Measurements from ENCODE around the gene MAST3.

Gene MAST3

DNA sequence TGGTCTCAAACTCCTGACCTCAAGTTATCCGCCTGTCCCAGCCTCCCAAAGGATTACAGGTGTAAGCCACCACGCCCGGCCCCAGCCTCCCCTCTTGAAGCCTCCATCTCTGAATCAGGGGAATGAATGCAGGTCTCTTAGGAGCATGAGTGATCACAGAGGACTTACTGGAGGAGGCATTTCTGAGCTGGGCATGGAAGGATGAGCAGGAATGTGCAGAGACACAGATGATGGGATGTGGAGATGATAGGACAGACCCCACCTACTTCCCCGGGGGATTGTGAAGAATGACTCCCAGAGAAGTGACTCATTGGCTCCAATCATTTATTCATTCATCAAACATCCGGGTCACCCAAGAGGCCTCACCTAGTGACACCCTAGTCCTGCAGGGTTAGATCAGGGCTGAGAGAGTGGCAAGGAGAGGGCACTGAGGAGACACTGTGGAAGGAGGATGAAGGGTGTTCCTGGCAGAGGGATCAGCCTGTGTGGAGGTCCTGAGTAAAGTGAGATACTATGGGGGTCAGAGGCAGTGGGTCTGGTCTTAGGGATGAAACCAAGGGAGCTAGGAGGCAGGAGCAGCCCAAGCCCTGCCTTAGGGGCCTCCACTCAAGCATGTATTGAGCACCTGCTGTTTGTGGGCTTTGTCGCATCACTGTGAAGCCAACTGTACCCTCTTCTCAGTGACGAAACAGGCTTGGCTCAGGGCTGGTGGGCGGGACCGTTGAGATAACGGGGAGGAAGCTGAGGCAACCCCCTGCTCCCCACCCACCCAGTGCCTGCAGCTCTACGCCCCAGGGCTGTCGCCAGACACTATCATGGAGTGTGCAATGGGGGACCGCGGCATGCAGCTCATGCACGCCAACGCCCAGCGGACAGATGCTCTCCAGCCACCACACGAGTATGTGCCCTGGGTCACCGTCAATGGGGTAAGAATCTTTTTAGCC is 79.1 kb downstream of the MAST3 start:
- DNase-seq (ENCODE audit: low read depth in 2 of 2, low spot score in 1 of 2) = no peak

DNA sequence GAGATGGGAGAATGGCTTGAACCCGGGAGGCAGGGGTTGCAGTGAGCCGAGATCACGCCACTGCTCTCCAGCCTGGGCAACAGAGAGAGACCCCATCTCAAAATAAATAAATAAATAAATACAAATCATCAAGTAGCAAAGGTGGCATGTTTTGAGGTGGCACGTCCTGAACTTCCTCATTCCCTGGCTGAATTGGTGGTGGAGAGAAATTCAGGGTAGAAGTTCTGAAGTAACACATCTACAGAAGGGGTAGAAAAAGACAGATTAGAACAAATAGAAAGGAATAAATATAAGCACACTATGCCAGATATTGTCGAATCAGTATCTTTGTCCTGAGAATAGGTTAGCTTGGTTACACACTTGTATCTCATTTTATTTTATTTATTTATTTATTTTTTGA is 82.4 kb downstream of the MAST3 start:
- no peak for DNase-seq (ENCODE audit: low read depth in 2 of 2, low spot score in 1 of 2)

DNA sequence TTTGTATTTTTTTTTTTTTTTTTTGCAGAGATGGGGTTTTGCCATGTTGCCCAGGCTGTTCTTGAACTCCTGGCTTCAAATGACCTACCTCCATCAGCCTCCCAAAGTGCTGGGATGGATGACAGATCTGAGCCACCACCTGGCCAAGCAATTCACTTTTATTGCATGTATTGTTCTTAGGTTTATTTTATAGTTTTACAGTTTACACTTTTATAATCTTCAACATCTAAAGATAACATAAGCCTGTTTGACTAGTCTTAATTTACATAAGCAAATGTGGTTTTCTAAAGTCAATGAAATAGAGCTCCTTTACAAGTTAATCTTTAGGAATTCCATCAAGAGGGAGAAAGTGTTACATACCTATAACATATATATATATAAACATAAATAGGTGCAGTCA is 86.0 kb downstream of the MAST3 start:
- no peak for DNase-seq (ENCODE audit: low read depth in 2 of 2, low spot score in 1 of 2)

DNA sequence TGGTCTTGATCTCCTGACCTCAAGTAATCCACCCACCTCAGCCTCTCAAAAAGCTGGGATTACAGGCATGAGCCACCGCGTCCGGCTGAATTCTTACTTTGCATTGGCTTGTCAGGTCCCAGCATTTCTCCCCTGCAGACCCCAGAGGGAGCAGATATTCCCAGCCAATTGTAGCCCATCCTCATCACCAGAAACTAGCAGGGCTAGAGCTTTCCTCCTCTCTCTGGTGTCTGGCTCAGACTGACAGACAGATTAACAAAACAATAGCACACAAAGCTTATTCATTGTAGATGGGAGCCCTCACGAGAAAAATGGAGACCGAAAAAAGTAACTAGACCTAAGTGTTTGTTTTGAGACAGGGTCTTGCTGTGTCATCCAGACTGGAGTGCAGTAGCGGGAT is 88.0 kb downstream of the MAST3 start:
- no peak for DNase-seq (ENCODE audit: low read depth in 2 of 2, low spot score in 1 of 2)

- DNase-seq (ENCODE audit: low read depth in 2 of 2, low spot score in 1 of 2) = no peak
These were observed 92.7 kb downstream of the MAST3 start for GRCh38 chr19:18190278-18190677.

DNA sequence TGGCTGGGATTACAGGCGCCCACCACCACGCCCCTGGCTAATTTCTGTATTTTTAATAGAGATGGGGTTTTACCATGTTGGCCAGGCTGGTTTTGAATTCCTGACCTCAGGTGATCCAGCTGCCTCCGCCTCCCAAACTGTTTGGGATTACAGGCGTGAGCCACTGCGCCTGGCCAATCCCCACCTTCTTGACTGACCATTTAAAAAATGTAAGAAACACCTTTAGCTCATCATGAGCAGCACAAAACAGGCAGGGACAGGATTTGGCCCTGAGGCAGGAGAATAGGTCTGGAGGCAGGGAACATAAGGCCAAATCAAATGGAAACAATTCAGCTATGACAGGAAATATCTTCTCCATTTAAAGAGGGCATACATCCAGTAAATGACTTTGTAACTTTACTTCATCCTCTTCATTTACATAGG is 94.1 kb downstream of the MAST3 start:
- no peak for DNase-seq (ENCODE audit: low read depth in 2 of 2, low spot score in 1 of 2)

GRCh38 chr19:18192673-18193387 is 95.3 kb downstream of the MAST3 start, which contains the start of gene MPV17L2:
MPV17L2 (plus strand) TSS chr19:18193218; CDS start chr19:18193282, 64 bp downstream.
- DNase-seq (ENCODE audit: low read depth in 2 of 2, low spot score in 1 of 2) = peak; percentile 93 to 97

DNA sequence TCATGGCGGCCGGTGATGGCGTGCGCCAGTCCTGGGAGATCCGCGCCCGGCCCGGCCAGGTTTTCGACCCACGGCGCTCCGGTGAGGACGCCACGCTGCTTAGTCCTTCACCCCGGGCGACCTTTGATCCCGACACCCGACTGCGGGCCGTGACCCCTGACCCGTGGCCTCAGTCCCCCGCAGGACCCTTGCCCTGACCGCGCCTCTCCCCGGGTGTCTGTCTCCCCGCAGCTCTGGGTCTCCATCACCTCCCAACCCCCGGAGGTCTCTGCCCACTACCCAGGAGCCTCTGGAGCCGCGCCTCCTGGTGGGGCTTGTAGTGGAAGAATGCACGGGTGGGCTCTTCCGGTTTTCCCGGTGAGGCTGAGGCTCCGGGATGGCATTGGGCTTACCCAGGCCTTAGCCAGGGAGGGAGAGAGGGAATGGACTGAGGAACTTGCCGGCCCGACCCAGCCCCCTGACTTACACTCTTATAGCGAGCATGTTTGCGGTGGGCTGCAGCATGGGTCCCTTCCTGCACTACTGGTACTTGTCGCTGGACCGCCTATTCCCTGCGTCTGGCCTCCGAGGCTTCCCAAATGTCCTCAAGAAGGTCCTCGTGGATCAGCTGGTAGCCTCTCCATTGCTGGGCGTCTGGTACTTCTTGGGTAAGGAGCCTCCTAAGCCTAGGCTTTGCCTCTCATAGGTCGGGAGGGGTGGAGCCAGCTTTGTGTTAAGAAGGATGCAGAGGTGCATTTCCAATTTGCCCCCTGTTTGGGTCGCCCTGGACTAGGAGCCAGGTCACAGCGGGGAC is 96.0 kb downstream of the MAST3 start:
- no peak for DNase-seq (ENCODE audit: low read depth in 2 of 2, low spot score in 1 of 2)

DNA sequence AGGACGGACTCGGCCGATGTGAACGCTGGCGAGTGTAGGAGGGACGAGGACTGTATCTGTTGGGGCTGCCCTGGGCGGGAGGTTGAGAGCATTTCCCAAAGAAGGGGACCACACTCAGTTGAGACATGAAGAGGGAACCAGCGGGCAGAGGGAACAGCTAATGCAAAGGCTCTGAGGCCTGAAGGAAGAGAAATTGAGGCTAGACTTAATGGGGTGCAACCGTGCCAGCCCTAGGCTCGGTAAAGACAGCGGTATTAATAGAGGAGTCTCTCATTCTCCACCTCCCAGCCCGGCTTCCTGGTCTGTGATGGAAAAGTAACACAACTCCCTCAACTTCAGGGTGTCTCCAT is 96.6 kb downstream of the MAST3 start:
- no peak for DNase-seq (ENCODE audit: low read depth in 2 of 2, low spot score in 1 of 2)

GRCh38 chr19:18194554-18195238 is 97.1 kb downstream of the MAST3 start:
- DNase-seq (ENCODE audit: low read depth in 2 of 2, low spot score in 1 of 2) = no peak

DNA sequence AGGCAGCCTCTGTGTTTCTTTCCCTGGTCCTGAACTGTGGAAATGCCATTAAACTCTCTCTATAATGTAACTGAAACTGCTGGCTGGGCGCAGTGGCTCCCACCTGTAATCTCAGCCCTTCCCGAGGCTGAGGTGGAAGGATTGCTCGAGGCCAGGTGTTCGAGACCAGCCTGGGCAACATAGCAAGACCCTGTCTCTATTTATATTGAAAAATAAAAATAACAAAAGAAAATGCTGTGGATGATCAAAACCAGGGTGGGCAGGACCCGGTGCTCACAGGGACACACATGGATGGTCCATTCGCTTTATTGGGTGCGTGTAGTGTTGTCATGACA is 98.9 kb downstream of the MAST3 start:
- no peak for DNase-seq (ENCODE audit: low read depth in 2 of 2, low spot score in 1 of 2)

DNA sequence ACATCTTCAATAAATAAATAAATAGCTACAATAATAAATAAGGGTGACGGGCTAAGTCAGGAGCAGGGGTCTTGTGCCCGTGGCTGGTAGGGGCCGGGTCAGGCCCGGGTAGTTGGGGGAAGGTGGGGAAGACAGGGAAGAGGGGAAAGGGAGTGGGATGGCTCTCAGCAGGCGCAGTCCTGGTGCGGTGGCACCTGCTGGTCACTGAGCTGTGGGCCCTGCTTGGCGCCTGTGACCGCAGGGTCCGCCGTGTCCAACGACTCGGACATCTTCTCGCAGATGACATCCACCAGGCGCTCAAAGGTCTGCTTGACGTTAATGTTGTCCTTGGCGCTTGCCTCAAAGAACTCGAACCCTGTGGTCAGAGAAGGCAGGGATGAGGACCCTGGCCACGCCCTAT is 99.7 kb downstream of the MAST3 start:
- no peak for DNase-seq (ENCODE audit: low read depth in 2 of 2, low spot score in 1 of 2)

GRCh38 chr19:18197941-18198340 is 100.4 kb downstream of the MAST3 start:
- DNase-seq (ENCODE audit: low read depth in 2 of 2, low spot score in 1 of 2) = no peak

- DNase-seq (ENCODE audit: low read depth in 2 of 2, low spot score in 1 of 2) = no peak
These were observed 100.8 kb downstream of the MAST3 start for GRCh38 chr19:18198374-18198773.
